GM18867 (cell line): ENCODE data around the gene LIPT2.
"Not testable (repeated sequence)": the region's sequence is repeated elsewhere in the genome, so short reads cannot be mapped to it uniquely, and the experiment has no call there.

Experiments
- ATAC-seq: cut with Tn5 transposase; IDR thresholded peaks from one replicate; pipeline ENCODE4 v1.9.1; 2021; ENCODE audit warnings: mild to moderate bottlenecking, moderate library complexity; ENCODE audit not compliant: unreplicated experiment

LIPT2 gene

DNA sequence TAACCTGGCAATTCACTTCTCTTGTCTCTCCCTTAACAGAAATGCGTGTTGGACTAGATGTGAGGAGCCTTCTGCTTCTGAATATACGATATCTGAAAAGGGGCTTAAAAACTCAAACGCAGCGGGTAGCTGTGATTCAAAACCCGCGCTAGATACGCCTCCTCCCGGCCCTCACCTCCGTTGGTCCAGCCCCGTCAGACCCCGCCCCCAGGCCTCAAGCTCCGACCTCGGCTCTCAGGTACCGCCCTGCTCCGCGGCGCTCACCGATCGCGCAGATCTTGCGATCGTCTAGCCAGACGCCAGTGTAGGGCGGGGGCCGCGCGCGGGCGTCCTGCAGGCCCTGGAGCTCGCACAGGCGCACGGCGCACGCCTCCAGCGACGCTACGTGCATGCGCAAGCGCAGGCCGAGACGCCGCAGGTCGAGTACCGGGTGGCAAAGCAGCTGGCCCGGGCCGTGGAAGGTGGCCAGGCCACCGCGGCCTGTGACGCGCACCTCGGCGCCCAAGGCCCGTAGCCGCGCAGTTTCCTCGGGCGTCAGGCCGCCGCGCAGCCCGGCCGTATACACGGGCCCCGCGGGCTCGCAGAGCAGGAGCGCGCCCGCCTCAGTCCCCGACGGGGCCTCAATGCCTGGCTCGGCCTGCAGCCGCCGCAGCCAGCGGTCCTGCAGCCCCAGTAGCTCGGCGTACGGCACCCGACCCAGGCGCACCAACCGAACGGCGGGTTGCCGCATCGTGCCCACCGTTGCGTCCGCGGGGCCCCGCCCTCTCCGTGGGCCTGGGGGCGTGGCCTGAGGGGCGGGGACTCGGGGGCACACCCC lies at the start of gene LIPT2:
Gene LIPT2, minus strand, starts transcription at position 751 of the 817 bp plus-strand sequence. Its CDS starts 21 bp downstream, at position 730.
- ATAC-seq = peak; percentile 97

DNA sequence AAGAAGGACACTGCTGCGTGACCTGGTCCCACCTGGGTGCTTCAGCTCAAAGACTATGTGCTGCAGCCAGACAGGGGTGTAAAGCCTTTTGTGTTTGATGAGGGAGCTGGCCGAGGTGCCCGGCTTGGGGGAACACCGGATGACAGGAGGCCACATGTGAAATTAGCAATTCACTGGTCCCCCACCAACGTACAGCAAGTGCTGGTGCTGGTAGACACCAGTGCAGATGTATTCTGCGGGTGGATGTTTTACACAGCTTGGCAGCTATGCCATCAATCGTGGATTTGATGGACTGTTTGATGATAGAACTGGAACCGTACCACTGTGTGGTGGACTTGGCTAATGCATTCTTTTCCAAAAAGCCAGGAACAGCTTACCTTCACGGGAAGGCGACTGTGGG lies 47.9 kb upstream of the LIPT2 start:
- ATAC-seq = no peak

DNA sequence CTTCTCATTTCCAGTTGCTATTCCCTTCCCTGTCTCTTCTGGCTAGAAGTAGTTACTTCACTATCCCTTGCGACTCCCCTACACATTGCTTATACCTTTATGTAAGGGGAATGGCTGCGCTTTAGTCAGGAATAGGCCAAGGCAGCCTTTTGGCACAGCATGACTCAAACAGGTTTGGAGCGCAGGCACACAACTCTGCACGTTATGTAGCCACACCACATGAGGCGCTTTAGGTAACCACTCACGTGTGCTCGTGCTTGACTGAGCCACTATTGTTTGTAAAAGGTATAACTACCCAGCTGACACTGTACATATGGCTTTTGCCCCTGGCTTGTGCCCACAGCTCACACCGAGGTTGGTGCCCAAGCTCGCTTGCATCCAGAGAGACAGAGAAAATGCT lies 46.7 kb upstream of the LIPT2 start:
- ATAC-seq = no peak

DNA sequence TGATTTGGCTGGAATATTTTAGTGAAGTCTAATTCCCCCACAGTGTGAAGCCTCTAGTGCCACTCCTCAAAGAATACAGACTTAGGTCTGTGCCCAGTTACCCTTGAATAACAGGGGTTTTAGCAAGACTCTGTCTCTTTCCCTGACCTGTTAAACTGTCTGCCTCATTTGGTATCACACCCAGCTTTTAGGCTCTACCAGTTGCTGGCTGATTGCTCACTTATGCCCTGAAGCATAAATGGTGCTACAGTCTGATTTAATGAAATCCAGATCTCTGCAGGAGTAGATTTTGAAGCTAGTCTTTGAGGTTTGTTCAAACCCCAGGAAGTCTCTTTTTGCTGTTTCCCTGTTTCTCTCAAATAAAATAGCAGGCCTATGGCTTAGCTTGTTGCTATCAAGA lies 45.2 kb upstream of the LIPT2 start:
- ATAC-seq = no peak

GRCh38 chr11:74535371-74536160 lies 42.0 kb upstream of the LIPT2 start:
- ATAC-seq = no peak

DNA sequence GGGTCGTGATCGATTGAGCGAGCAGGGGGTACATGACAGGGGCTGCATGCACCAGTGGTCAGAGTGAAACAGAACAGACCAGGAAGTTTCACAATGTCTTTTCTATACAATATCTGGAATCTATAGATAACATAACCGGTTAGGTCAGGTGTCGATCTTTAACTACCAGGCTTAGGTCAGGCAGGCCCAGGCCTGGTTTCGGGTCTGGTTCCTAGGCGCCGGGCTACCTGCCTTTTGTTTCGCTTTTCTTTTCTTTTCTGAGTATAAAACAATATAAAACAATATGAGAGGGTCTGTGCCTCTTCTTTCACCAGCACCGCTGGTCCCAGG lies 41.4 kb upstream of the LIPT2 start:
- not testable (repeated sequence) for ATAC-seq

DNA sequence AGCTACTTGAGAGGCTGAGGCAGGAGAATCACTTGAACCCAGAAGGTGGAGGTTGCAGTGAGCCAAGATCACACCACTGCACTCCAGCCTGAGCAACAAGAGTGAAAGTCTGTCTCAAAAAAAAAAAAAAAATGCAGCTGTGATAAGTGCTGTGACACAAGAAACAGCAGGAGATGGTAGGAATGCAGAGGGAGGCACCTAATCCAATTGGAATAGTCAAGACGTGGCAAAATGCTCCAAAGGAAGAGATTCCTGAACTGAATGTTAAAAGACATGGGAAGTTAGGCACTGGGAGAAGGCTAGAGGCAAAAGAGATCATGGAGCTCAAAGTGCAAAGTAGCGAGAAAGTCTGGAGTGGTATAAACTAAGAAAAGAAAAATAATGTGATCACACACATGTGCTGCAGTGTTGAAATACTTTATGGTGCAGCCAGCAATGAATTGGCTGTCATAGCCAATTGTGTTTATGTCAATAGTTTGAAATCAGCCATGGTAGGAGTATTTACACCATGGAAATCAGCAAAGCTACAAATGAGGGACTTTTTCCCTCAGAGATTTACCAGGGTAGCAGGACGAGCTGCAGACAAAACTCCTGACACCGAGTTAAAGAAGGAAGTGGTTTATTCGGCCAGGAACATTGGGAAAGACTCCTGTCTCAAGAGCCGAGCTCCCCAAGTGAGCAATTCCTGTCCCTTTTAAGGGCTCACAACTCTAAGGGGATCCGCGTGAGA lies 40.9 kb upstream of the LIPT2 start:
- no peak for ATAC-seq

GRCh38 chr11:74533421-74533820 lies 39.9 kb upstream of the LIPT2 start:
- ATAC-seq = no peak

DNA sequence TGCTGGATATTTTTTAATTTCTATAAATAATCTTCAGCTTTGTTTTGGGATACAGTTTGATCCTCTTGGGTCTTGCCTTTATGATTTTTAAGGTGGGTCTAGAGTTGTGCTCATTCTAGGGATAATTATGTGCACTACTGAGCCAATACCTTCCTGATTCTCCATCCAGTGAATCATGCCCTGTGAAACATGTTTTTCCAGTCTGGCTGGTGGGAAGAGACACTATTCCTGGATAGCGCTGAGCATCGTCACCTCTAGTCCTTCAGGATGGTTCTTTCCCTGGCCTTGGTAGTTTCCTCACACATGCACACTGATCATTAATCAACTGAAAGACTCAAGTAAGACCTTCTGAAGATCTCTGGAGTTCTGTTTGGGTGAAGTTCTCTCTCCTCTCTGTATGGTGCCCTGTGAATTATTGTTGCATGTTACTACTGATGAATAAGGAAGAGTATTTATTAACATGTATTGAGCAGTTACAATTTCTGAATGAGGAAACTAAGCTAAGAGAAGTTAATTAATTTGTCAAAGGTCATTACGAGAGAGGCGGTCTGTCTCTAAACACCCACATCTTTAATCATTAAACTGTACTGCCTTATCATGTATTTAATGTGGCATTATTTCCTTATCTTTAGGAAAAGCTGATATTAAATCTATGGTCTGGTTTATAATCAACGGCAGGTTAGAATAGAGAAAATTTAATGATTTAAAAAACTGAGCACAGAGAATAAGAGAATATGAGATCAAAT lies 39.1 kb upstream of the LIPT2 start:
- no peak for ATAC-seq

GRCh38 chr11:74524978-74525377 lies 31.5 kb upstream of the LIPT2 start:
- ATAC-seq = no peak

GRCh38 chr11:74524501-74524900 lies 31.0 kb upstream of the LIPT2 start:
- no peak for ATAC-seq

DNA sequence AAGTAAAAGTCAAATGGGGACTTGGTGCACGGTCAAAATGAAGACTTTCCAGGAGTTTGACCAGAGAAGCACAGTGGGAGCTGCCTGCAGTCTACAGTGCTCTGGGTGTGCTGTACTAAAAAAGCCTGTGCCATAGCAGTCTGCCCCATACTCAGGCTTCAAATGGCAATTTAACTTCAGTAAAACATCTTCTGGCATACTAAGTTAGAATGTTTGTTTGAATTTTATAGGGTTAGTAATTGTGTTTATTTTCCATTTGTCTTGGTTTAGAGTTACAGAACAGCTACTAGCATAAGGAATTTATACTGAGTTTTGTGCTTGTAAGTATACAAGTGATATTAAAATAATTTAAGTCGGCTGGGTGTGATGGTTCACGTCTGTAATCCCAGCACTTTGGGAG lies 29.3 kb upstream of the LIPT2 start:
- no peak for ATAC-seq

DNA sequence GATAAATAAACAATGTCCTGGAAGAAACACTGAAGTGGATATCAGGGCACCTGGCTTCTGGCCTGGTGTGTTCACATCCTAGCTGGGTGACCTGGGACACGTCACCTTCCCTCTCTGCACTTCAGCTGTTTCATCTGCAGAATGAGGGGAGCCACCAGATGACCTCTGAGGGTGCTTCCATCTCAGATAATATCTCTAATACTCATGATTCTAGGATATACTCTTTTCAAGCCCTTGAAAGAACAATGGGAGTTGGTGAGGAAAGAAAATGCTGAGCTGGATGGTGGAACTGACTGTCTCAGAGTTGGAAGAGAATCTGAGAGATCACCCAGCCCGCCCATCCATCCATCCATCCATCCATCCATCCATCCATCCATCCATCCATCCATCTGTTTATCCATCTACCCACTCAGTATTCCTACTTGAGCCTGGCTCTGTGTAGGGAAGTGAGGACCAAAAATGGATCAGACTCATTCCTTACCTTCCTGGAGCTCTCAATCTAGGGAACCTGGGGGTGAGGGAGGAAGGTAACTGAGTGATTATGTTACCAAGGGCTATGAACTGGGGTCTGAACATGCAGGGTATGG lies 28.2 kb upstream of the LIPT2 start:
- ATAC-seq = no peak

DNA sequence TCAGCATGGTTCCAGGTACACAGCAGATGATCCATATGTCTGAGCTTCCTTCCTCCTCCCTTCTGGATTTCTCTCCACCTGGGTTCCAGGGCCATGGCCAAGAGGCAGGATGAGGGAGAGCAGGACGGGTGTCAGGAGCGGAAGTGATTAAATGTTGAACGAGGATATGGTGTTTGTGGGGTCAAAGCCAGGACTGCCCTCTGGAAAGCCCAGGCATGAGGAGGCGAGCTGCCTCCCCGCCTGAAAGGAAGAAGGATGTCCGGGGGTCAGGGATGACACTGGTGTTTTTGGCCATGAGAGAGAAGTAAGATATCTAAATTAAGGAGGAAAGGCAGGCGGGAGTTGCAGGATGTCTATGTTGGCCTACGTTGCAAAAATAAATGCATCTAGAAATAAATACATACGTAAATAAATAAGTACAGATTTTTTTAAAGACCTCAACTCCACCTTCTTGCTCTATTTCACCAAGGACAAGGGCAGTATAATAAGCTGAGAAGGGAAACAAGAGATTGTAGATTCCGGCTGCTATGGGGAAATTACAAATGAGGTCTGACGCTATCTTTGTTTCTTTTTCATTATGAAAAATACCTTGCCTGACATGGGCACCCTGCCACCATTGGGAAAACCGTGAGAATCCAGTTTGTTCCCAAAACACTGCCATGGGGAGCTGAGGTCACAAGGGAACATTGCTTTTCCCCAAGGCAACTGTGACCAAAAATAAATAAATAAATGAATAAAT lies 27.6 kb upstream of the LIPT2 start:
- no peak for ATAC-seq

DNA sequence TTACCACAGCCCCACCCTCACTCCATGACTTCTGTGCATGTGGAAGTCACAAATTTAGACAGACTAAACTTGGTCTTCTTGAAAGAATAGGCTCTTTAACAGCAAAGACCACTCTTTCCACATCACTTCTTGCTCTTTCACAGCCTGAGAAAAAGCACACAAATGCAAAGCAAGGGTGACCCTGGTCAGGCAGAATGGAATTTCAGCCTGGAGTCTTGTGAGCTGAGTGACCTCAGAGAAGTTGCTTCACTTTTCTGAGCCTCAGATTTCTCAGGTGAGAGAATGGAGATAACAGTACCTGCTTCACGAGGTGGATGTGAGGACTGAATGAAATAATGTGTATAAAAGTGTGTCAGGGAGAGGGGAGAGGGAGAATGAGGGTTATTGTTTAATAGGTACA lies 26.8 kb upstream of the LIPT2 start:
- no peak for ATAC-seq

DNA sequence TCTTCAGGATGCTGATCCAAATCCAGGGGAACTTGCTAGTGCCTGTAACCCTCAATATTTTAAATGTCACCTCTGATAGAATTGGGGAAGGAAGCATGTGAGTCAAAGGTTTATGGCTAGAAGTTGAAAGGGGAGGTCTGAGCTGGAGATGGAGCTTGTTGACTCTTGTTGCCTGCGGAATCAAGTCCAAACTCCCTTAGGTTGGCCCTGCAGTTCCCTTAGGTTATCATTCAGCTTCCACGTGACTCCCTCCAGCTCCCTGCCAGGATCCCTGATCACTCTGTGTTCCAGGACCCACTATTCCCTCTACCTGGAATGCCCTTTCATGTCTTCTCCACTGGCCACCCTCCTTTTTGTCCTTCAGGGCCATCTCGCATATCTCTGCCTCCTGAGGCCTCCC lies 26.2 kb upstream of the LIPT2 start:
- ATAC-seq = no peak

DNA sequence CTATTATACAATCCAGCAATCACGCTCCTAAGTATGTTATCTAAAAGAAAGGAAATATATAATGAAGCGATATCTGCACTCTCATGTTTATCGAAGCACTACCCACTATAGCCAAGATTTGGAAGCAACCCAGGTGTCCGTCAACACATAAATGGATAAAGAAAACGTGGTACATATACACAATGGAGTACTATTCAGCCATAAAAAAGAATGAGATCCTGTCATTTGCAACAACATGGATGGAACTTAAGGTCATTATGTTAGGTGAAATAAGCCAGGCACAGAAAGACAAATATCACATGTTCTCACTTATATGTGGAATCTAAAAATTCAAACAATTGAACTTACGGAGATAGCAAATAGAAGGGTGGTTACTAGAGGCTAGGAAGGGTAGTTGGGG lies 24.1 kb upstream of the LIPT2 start:
- ATAC-seq = not testable (repeated sequence)

GRCh38 chr11:74507582-74507981 lies 14.1 kb upstream of the LIPT2 start:
- no peak for ATAC-seq

GRCh38 chr11:74506823-74507222 lies 13.3 kb upstream of the LIPT2 start:
- ATAC-seq = no peak

GRCh38 chr11:74505911-74506310 lies 12.4 kb upstream of the LIPT2 start:
- ATAC-seq = no peak
